Stromal cell of bone marrow (primary cell): Measurements from ENCODE around the gene TENM4.

Source experiments
- DNase-seq: peaks from one replicate; pipeline ENCODE4 v3.0.0-alpha.2; 2012; ENCODE audit warnings: low read depth

TENM4 gene

DNA sequence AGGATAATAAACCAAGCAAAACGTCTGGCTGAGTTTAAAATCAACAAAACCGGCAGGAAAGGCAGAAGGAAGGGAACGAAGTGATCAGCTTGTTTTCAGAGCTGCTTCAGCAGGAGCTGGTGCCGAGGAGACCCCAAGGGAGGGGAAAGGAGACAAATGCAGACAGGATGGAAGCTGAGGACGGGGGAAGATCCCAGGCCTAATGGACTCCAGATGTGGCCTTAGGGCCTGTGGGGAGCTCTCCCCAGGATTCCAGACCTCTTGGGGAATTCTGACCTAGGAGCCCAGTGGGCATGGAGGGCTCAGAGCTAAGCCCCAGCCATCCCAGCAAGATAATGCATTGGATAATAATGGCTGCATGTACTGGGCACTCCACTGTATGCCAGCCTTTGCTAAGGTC, 654.7 kb downstream of the TENM4 start:
- DNase-seq = no peak

DNA sequence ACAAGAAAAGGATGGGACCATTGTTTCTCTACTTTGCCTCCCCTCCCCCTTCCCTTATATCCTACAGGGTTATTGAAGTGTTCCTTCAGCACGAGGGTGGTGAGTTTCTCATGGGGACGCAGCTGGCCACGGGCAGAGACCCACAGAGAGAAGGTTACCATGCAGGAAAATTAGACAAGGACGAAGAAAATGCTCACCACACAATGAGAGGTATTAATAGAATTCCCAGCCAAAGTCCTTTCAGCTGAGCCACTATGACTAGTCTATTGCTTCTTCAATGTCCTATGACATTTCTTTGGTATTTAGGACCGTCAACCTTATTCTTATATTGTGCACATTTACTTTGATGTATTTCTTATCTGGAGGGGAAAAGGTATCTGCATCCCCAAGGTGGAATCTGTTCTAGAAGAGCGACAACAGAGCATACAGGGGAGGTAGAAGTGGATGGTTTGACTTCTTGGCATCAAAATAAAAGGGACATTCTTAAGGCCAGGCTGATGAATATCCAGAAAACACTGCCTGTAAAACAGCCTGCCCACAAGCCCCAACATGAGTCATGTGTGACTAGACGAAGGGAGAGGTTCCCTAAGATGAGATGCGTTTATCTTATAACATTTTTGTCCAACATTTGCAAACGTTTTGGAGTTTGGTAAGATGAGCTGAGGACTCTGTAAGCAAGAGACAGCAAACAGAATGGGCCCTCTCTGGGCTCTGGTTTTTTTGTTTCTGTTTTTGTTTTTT, 656.3 kb downstream of the TENM4 start:
- no peak for DNase-seq

DNA sequence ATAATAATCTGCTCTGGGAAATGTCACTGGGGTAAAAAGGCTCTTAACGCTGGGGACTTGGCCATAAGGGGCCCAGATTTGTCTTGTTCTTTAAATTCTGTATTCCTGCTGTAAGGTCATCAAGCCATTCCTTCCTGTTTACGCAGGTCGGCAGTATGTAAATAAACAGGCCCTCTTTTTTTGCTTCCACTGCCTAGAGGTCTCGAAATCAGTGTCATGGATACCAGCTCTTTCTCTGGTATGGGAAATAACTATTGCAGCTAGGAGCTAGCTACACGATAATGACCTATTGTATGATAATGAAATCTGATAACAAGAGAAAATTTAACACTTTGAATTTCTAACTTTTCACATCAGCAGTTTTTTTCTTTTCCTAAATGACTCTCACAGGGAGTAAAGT, 657.0 kb downstream of the TENM4 start:
- no peak for DNase-seq

DNA sequence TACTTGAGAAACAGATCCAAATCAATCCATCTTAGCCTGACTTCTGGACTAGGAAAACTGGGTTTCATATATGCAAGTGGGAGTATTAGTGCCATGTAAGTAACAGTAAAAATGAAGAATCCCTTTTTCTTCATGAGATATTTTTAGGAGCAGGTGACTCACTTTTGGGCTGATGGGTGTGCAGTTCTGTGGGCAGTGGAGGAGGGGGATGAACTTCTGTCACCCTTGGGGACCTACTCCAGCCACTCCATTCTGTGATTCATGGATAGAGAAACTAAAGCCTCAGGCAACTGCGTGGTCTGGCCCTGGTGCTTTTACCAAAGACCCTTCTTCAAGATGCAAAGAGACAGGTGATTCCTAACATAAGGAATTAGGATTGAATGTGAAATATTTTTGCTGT, 657.5 kb downstream of the TENM4 start:
- DNase-seq = no peak

DNA sequence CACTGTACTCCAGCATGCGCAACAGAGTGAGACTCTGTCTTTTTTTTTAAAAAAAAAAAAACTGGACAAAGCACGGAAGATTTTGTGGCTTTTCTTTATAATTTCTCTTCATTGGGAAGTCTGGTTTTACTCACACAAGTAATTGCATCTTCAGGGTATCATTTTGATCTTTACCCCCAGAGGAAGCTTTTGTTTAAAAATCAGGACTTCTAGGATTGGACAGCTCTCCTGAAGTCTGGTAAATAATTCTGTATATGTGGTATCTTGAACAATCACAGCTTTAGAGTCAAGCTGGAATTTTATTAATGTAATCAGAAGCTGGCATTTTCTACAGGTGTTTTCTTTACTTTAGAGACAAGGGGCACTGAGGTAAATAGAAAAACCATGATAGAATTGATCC, 658.1 kb downstream of the TENM4 start:
- no peak for DNase-seq

DNA sequence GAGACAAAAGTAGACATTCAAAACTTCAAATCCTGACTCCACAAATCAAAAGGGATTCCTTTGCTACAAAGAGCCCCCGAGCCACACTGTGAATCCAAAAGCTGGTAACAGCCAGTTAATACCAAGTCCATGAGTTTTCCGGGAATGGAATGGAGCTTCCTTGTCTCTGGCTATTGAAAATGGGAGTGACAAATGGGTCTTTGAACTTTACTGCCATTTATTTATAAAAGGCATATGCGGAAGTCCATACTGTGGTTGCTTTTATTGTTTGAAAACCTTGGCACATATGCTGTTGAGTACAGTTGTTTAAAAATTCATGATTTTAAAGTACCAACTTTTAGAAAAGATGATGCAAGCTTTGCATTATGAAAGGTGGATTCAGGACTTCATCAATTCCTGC, 659.9 kb downstream of the TENM4 start:
- DNase-seq = no peak

DNA sequence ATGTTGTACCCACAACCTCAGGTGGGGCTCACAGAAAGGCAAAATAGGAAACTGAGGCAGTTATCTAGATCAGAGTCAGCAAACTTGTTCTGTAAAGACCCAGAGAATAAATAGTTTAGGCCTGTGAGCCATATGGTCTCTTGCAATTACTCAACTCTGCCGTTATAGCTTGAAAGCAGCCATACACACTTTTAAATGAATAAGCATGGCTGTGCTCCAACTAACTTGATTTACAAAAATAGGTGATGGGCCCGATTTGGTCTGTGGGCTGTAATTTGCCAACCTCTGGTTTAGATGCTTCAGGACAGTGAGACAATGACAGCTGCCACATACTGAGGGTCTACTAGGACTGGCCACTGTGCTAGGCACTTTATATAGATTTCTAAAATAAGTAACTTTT, 667.3 kb downstream of the TENM4 start:
- no peak for DNase-seq

DNA sequence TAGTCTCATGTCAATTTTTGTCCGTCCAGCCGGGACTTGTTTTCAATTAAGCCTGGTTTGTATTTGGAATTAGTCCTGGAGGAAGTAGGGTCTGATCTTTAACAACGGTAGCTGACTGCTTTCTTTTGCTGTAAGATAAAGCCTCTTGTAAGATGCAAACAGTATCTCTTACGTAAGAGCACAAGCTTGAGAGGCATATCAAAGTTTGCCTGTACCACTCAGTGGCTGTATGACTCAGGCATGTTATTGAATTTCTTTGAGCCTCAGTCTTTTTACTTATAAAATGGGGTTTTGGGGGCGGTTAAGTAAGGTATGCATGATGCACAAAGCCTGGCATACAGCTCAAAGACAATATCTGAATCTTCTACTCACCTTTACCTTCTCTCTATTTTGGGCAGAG, 667.8 kb downstream of the TENM4 start:
- DNase-seq = no peak

DNA sequence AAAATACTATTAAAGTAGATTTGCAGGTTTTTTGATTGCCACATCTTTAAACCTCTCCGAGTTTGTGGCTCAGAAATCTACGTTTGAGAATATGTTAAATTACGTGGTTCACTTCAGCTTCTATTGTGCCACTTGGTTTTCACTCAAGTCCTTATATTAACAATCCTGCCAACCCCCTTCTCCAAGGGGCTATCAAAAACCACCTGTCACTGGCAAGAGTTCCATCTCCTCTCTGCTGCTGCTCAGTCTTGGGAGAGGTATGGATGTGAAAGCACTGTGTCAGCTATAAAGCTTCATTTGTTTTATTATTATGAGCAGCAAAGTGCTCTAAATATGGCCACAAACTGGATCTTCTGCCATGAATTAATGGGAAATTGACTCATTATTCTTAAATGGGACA, 668.6 kb downstream of the TENM4 start:
- DNase-seq = no peak

DNA sequence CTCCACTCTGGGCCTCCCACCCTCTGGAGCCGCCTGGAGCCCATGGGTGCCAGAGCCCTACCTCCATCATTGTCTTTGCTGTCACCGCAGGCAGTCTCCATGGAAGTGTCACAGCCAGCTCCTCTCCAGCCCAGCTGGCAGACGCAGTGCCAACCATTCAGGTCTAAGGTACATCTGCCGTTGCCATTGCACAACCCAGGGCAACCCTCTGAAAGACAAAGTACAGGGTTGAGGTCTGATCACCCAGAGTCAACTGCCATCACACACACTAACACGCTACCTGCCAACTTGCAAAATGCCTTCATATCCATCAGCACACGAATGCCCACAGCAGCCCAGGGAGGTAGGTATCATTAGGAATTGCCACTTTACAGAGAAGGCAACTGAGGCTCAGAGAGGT, 669.9 kb downstream of the TENM4 start:
- no peak for DNase-seq

DNA sequence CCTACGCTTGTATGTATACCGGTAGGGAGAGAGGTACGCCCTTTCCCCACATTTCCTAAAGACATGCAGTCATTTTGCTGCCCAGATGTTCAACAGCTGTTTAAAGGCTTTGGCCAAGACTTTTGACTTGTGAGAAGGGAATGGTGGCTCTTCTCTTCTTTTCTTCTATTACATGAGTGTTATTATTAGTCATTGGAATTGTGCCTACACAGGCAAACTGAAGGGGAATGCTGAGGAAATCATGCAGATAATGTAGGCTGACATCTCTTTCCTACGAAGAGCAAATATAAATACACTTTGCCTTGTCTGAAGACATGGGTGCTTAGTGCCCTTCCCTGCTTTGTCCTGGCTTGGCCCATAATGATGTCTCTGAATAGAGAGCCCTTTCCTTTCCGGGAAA, 671.9 kb downstream of the TENM4 start:
- no peak for DNase-seq

DNA sequence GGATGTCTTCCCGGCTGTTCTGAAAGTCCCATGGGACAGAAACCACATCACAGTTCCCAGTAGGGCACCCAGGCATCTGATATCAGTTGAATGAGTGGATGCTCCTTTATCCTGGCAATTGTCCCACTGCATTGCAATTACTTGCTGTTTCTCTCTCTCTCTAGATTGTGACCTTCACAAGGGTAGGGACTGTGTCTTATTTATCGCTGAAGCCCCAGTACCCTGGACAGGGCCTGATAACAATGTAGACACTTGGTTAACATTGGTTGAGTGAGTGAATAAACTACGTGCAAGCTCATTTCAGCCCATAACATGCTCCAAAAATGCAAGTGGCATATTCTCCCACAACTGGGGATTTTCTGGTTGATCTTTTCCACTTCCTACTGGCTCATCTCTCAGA, 672.5 kb downstream of the TENM4 start:
- DNase-seq = no peak

DNA sequence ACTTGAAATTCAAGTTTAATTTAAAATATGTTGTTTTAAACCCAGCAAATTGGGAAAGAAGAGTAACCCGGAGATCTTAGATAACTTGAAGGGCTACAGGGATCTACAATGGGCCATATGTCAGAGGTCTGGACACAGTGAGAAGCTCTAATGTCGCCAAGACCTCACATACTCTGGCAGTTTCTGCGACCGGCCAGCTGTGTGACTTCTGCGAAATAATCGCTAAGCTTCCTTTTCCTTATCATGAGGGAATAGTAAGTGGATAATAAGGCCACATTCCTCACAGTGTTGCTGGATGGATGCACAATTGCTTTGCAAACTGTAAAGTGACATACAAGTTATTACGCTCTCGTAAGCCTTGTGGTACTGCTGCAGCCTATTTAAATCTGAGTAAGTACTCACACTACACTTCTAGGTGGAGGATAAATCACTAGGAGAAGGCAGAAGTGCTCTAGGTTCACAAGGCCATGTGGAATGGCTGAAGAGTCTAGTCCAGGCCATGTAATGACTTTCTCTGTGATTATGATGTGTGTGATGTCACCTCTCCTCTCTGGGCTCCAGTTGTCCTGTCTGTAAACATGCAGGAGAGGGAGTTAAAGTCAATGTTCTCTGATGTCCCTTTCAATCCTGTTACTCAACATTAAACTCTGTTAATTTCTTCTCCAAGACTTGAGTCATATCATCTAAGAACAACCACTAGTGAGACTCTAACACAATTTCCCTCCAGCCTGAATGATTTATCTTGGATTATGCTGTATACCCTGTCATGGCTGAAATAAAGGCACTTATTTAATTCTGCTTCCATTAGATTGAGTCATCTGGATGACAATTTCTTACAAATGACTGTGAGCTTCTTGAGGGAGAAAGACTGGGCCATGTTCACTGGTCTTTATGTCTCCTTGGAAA, 673.5 kb downstream of the TENM4 start:
- peak; percentile 37 for DNase-seq

DNA sequence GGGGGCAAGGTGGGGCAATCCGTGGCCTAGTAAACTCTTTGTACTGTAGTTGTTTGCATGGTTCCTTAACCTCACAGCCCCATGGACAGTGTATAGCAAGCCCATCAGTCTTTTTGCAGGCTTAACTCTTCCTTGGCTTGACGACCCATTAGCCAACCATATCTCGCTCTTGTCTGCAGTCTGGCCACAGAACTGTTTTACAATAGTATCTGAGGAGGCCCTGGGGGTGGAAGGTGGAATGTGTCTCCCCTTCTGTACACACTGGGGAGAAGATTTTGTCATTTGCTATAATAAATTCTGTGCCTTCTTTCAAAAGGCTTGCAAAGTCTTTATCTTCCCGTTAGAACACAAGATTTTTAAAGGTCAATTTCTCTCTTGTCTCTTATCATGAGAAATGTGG, 675.9 kb downstream of the TENM4 start:
- no peak for DNase-seq

DNA sequence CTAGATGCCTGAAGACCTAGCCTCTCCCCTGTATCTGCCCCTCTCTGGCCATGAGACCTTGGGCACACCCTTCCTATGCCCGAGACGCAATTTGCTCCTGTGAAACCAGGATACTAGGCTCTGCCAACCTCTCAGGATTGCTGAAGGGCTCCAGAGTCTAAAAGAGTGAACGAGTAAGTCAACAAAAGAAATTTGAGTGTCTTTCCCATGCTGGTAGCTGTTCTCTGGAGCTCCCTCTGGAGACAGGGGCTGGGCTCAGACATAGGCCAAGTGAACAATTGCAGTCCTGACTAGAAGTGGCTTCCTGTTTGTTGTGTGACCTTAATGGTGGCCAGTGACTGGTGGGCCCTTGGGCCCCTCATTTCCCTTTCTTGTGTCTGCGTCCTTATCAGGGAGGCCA, 677.2 kb downstream of the TENM4 start:
- DNase-seq = no peak

DNA sequence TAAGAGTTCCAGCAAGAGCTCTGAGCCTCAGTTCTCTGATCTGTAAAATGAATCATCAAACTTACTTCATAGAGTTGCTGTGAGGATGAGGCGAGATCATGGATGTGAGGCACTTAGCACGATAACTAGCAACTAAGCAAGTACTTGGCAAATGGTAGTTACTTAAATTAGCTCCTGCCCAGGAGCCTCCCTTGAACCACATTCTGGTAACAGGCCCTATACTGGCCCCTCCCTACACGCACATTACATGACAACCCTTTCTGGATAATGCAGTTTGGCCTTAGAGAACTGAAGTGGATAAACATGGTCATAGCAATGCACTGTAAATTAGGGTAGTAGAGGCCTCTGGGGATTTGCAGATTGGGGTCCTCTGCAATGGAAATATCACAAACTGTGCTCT, 678.7 kb downstream of the TENM4 start:
- DNase-seq = no peak

DNA sequence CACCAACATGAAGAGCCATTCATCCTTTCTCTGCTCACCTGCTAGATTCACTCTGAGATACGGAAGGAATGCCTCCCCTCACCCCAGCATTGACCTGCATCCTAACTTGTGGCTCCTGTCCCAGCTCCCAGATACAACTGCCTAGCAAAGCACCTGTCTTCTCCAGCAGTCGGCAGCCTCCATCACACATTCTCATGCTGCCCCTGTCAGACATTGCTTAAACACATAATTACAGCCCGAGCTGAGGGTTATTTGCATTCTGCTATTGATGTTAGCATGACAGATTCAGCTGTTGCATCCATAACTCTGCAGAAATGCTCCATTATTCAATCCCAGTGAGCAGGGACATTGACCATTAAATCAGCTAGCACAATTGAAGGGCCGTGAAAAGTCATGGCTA, 681.8 kb downstream of the TENM4 start:
- DNase-seq = no peak

DNA sequence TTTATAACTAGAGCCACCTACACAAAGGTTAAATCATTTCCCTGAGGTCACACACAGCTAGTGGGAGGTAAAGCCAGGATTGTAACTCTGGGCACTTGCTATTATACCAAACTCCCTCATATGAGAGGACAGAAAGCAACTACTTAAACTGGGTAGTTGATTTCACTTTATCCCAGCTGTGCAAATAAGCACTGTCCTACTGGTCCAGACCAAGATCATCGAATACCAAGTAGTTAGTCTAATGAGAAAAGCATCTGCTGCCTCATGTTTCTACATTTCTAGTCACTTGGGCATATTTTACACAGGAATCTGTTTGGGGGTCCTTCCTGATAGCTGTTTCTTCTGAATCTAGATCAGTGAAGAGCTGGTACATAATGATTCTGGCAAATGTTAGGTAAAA, 687.5 kb downstream of the TENM4 start:
- no peak for DNase-seq

DNA sequence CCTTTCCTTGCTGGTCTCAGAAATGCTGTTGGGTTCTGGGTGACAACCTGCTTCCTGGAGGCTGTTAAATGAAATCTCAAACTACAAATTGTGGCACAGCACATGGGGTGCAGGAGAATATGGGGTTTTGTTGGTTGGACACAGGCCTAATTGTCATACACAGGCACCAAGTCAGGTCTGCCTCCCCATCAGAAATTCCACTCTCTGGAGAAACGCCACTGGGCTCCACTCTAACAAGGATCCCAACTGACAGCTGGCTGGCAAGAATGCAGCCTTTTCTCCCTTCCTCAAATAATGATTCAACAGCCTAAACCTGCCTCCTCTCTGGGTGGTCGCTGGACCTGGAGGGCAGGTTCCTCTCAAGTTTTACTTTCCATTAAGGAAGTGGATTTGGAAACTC, 688.3 kb downstream of the TENM4 start:
- DNase-seq = no peak

DNA sequence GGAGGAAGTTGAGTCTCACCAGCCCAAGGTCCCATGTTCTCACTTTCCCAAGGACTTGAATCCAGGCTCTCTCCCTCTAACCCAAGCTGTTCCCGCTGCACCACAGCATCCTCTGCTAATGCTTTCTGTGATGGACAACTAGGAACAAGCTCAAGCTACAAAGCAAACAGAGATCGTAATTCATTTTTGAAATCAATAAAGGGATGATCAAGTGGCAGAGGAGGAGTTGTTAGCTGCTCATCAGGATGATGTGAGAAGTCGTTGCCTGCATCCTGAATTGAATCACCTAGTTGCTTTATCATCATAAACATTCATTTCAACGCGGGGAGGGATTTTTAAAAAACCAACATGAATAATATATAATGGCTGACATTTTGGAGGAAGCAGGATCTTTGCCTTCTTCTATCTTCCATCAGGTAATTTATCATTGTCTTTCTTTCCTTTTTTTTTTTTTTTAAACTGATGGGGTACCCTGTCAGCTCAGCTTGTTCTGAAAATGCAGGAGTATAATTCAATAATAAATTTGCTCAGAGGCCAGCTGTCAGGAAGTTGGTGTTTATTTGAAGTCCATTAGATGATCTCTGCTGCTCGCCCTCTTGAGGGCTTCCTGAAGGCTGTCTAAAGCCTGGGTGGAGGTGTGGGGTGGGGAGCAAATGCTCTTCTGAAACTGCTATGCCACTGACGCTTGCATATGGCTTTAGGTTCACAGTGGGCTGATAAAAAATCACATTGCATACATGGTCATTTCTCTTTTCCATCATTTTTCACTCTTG, 691.7 kb downstream of the TENM4 start:
- DNase-seq = no peak

DNA sequence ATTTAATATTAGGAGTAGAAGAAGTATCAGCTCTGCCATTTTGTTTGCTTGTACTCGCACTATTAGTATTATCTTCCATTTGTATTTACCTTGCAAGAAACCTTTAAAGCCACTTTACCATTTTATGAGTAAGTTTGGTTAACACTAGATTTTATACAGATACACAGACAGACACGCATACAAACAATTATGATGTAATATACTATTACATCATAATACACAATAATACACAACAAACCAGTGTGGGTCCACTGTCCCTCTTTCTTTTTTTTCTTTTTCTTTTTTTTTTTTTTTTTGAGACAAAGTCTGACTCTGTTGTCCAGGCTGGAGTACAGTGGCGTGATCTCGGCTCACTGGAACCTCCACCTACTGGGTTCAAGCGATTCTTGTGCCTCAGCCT, 695.9 kb downstream of the TENM4 start:
- DNase-seq = no peak

DNA sequence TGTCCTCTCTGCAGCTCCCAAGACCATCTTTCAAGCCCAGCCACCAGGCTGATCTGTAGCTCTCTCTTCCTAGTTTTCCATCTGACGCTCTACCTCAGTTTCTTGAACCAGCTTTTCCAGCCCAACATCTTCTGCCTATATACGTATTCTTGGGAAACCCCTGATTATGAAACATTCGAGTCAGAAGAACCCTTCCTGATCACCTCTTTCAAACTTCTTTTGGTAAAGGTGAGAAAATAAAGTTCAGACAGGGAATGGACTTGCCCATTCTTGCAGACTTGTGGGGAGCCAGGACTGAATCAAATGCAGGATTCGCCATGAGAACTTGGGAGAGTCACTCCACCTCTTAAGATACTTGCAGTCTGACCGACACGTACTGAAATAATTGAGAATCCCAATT, 696.6 kb downstream of the TENM4 start:
- DNase-seq = no peak

DNA sequence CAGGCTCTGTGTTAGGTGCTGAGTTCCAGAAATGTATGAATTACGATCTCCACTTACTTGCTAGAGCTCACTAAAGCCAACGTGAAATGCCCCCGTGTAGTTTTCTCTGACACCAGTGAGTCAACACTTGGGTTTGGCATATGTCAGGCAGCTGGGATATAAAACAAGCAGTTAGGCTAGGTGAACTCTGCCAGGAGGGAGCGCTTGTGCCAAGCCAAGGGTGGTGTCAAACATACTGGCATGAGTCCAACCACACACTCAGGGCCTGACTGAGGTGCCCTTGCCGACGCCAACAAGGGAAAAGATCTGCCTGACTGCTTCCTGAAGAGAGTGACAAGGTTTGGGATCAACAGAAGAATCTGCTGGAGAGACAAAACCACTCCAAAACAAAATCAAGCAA, 698.4 kb downstream of the TENM4 start:
- DNase-seq = peak; percentile 33
